GM03348 (cell line): ENCODE data around the gene PAK3.

Experiments used
- DNase-seq: peaks from one replicate; pipeline ENCODE4 v3.0.0; 2012; ENCODE audit warnings: low spot score

The PAK3 gene

DNA sequence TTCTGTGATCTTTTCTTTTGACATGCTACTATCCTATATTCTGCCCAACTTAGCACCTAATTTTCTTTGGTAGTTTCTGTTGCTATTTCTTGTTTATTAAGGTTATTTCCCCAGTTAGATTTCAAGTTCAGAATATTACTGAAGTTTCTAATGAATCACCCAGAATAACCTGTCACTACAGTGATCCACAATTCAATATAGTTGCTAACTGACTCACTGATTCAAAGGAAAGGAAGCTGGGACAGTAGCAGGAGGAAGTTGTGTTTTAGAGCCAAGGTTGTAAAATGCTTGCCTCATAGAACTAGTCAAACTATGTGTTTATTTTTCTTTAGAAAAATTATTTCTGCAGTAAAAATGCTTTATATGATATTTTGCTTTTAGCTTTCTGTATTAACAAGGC is 37.4 kb downstream of the PAK3 start:
- peak; percentile 2 for DNase-seq

DNA sequence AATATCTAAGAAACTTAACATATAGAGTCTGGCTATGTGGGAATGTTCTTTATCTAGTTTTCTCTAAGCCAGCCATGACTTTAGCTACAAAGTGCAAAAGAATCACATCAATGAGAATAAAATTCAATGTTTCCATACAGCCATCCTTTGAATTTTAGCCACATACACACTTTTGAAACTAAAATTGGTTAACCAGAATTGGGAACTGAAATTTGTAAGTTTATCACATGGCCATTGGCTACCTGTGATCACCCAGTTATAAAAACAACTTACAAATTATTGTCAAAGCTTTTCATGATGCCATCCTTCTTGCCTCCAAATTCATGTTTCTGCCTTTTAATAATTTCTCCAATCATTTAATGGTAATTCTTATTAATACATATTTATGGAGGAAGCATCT is 49.9 kb downstream of the PAK3 start:
- DNase-seq = no peak

DNA sequence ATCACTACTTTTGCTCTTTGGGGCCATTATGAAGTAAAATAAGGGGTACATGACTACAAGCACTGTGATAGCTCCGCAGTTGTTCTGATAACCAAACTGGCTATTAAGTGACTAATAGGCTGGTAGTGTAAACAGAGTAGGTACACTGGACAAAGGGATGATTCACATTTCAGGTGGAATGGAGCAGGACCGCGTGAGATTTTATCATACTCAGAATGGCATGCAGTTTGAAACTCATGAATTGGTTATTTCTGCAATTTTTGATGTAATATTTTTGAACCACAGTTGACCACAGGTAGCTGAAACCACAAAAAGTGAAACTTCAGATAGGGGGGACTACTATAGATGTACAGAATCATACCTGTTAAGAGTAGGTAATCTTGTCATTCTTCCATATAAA is 55.8 kb downstream of the PAK3 start:
- no peak for DNase-seq

DNA sequence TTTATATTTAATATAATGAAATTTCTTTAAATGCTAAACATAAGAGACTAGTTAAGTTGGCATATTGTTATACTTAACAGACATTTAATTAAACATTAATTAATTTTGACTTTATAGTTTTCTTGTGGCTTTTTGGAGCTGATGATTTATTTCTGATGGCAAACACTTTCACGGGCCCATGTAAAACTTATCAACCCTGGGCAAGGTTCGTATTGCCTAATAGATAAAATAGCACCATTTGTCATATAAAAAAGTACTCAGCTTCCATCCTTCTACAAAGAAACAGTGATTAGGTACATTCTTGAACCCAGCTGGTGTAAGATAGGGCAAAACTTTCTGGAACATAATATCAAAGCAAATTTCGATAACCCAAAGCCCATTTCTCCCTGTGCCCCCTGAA is 63.2 kb downstream of the PAK3 start:
- no peak for DNase-seq

DNA sequence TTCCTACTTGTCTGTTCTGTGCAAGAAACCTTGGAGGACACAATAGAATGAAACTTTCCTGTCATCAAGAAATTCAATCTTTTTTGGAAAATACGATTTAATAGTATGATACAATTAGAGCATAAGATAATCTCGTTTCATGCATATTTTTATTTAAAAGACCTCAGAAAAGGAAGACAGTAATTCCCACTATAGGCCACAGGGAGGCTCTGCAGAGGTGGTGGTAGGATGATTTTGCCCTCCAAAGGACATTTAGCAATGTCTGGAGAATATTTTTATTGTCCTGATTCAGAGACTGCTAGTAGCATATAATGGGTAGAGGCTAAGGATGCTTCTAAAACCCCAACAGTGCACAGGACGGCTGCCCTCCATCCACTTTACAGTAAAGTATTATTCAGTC is 68.7 kb downstream of the PAK3 start:
- DNase-seq = peak; percentile 12

DNA sequence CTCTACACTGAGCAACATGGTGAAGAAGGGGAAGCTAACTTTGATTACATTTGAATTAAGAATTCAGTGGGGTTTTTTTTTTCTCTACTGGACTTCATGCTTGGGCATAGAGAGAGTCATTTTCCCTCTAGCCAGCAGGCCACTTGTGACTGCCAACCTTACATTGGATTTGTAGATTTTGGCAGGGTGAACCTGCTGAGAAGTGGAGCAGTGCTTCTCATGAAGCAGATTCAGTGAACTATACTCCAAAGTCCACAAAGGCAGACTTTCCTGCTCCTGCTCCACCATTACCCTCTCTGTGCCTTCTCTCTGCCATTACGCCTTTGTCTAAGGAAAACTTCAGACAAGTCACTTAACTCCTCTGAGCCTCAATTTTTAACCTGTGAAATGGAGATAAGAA is 69.9 kb downstream of the PAK3 start:
- DNase-seq = no peak

DNA sequence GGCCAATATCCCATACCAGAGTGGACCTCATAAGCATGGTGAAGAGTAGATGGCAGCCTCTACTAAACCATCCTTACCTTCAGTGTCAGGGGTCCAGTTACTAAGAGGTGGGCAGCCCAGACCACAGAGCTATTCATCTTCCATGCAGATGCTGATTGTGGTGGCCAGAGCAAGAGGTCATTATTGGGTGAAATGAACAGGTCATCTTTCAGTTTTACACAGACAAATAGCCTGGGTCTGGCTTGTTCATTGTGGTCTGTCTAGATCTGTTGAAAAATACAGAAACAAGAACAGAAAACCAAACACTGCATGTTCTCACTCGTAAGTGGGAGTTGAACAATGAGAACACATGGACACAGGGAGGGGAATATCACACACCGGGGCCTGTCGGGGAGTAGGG is 71.3 kb downstream of the PAK3 start:
- DNase-seq = no peak

DNA sequence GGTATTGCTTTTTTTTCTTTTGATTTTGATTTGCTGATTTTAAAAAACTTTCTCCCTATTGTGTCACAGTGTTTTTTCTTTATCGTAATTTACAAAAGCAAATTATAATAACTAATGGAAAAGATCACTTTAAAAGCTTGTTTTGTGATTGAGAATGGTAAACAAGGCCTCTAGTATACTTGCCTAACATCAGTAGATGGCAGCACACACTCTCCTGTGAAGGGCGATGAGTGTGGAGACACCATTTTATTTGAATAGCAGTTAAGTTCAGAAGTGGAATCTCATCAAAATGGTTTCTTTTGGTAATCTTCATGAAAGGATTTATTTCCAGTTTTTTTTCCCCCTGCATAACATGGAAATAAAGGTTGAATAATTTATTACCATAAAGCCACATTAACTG is 72.3 kb downstream of the PAK3 start:
- peak; percentile 5 for DNase-seq

DNA sequence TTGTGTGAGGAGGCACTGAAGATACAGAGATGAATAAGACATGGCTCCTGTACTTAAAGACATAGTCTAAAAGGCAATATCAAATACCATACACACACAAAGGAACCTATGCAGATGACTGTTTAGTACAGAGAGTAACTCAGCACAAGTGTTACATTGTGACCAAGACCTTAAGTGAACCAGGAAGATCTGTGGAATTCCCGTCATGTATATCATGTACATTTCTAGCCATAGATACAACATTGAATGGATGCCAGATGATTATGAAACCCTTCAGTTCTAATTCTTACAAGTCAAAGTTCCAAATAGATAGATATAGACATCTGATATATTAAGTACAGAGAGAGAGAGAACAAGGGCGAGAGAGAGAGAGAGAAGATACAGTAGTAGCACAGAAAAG is 73.2 kb downstream of the PAK3 start:
- no peak for DNase-seq

DNA sequence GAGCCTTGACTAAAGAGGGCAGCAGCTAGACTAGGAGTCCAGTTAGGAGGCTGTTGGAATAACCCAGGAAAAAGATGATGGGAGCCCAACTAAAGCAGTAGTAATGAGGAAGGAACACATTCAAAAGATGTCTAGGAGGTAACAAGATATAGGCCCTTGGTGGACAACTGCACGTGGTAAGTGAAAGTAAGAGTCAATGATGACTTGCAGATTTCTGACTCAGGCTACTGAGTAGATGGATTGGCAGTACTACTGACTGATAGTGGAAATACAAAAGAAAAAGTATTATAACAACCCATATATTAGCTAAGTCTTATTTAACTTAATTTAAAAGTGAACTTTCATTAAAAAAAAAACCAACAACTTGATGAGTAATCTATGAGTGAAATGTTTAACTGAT is 74.0 kb downstream of the PAK3 start:
- no peak for DNase-seq

DNA sequence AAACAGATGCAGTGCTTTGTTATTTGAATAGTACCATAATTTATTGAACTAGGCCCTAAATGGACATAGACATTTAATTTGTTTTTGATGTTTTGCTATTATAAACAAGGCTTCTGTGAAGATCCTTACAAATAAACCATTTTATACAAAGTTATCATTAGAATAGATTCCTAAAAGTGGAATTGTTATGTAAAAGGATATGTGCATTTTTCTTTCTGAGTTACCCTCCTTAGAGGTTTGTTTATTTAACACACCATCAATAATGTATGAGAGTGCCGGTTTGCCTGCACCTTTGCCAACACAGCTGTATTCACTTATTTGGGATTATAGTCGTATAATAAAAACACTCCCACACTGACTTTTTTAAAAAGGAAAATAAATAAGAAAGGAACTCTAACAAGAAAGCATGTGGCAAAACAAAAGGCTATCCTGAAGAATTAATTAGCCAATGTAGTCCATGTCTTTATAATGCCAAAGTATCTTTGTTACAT is 84.8 kb downstream of the PAK3 start:
- no peak for DNase-seq

DNA sequence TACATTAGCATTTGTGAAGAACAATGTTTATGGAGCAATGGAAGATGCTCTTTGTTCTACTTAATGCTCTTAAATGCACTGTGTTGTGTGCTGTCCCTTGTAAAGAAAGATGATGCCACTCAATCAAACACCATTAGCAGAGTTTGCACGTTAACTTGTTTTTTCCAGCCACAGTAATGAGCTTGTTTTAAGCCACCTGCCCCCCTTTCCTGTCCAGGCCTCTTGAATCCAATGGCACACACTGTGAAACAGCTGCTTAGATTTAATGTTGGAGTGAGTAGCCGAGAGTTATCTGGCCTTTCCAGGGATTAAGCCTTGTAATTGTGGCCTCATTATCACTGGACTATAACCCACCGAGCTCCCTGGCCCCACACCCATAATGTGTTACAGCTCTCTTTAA is 86.0 kb downstream of the PAK3 start:
- no peak for DNase-seq

DNA sequence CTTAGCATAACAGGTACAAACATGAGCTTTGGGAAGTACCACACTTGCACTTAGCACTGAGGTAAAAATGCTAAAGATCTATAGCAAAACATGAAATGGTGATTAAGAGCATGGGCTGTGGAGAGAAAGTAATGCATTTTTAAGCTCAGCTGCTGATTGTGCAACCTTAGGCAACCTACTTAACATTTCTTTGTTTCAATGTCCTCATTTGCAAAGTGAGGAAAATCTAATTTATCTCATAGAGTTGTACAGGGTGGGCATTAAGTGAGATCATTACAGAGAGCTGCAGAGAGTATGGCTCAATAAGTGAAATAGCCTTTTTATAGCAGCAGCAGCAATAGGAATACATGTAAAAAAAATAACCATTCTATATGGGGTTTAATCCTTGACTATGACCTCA is 87.0 kb downstream of the PAK3 start:
- no peak for DNase-seq

DNA sequence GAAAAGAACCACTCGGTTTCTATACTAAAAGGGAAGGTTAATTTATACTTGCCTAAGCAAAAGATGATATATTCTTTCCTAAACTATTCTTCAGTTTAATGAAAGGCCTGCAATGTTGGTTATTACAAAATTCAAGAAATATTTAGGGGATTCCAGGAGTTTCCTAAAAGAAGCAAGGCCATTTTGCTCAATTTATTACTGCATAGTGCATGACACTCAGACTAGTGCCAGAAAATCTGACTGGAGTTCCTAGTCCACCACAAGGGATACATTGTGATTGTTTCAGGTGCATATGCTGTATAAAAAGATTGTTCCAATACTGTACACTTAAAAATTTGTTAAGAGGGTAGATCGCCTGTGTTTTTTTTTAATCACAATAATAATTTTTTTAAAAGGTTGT is 95.6 kb downstream of the PAK3 start:
- DNase-seq = no peak

DNA sequence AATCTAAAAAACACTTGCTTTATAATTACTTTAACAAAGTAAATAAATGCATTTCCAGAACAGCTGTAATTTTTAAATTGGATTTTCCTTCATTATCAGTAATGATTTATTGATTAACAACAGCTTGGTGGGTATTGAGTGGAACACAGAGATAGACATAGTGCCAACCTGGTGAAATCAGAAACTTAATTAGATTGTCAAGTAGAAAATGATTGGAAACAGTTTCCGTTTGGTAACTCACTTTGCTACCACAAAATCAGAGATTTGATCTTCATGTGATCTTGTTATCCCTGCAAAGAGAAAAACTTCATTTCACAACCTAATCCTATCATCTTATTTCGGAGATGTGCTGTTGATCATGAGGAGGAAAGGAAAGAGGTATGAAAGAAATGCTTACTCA is 103.5 kb downstream of the PAK3 start:
- no peak for DNase-seq

DNA sequence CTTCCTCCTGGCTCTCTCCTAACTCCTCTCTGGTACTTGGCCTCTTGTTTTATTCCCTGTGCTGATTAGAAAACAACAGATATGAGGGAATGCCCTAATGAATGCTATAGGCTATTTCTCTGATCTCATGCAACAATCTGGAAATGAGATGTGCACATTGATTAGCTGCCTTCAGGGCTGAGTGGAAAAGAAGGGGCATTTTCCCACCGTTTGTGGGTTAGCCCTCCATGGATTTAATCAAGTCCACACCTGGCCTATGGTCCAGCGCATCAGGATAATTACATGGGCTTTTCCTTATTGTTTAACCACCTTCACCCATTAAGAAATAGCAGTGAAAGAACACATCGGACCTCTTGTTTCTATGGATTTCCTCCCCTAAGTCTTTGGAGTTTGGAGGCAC is 104.3 kb downstream of the PAK3 start:
- no peak for DNase-seq

DNA sequence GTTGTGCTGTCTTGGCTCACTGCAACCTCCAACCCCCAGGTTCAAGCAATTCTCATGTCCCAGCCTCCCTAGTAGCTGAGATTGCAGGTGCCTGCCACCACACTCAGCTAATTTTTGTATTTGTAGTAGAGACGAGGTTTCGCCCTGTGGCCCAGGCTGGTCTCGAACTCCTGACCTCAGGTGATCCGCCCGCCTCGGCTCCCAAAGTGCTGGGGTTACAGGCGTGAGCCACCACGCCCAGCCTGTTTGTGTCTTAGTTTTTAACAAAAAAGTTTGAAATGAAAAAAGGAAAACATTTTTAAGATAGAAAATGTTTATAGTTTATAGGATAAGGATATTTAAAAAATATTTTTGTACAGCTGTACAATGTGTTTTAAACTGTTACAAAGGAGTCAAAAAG is 111.9 kb downstream of the PAK3 start:
- no peak for DNase-seq

DNA sequence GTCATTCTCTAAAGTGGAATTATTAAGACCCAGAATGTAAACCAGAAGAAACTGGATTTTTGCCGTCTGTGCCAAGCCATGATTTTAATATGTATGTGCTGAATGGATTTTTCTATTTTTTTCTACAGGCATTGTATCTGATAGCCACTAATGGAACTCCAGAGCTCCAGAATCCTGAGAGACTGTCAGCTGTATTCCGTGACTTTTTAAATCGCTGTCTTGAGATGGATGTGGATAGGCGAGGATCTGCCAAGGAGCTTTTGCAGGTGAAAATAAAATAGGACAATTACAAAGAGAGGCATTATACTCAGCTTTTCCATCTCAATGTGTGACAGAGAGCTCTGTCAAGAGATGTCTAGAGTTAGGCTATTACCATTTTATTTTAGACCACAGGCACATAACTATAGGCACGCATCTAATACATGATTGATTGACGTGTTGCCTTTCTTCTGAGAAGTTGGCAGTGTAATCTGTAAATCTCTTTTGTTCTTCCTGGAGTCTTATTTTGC is 120.4 kb downstream of the PAK3 start:
- DNase-seq = no peak

DNA sequence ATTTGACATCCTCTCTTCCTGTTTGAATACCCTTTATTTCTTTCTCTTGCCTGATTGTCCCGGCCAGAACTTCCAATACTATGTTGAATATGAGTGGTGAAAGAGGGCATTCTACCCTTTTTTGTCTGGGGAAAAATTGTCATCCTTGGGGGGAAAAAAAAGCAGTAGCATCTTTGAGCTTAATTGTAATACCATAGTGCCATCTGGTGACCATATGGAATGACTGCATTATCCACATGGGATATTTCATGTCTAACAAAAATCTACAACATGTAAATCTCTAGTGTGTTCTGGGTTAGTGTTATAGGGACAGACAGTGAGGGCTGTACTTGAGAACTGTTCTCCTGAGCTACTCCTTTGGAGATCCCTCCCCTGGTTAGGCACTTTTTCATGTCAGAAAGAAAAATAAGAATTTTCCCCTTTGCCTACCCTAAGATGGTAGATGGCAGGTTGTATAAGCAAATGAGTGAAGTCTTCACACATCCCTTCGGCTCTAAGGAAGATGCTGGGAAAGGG is 148.3 kb downstream of the PAK3 start:
- DNase-seq = peak; percentile 27

DNA sequence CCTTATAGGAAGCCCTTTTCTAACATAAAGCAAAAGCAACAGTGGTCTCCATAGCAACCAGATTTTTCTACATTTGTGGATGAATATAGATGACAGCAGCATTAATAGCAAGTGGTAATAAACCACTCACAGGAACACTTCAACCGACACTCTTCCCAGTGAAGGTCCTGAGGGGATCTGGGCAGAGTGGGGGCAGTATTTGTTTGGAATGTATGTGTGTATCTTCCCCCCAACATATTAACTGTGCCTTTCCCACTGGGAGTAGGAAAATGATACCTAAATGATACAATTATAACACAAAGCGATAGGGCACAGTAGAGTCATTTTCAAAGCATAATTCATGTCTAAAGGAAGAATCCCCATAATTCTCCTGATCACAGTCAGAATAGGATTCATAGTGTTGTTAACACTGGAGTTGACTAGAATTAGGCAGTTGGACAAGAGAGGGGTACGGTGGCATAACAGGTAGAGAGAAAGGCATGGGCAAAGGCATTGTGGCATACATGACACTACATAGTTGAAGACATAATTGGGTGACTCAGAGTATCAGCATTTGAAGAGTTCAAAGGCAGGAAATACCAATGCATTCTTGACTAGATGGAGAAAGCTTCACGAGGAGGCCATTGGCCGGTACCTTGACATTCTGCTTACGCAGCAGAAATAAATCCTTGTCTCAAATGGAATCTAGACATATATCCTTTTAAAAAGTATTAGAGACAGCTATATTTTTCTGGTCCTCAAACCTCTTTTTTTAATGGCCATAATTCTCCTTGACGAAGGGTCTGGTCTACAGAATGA is 159.1 kb downstream of the PAK3 start:
- DNase-seq = no peak

DNA sequence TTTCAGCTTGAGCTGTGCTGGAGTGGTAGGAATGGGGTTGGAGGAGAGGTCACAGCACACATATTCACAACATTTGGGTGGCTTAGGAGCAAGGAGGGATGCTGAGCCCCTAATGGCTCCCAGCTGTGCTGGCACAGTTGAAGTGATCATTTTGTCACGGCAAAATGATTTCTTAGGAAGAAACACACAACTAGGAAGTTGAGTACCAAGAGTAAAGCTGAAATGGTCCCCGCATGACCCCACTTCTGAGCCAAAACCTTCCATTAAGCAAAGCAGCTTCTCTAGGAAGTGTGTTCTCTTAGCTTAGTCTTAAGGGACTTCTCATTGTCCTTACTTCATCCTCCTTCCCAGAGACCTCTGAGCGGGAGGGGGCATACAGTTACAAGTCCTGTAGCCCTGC is 161.7 kb downstream of the PAK3 start:
- DNase-seq = no peak

DNA sequence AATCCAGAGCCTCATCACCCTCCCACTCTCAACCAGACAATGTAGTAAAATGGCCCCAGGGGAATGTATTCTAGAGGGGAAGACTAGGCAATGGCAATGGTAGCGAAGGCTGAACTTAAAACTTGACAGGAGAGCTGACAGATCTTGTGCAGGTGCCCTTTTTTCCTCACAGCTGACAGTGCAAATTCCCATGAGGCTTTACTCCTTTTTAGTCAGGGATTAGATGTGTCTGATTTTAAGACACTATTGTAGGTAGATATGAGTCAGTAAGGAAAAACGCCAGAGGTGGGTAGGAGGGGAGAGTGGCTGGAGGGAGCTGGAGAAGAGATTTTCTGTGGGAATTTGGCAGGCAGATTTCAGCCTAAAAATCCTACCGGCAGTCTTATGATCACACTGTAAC is 163.6 kb downstream of the PAK3 start:
- DNase-seq = no peak

DNA sequence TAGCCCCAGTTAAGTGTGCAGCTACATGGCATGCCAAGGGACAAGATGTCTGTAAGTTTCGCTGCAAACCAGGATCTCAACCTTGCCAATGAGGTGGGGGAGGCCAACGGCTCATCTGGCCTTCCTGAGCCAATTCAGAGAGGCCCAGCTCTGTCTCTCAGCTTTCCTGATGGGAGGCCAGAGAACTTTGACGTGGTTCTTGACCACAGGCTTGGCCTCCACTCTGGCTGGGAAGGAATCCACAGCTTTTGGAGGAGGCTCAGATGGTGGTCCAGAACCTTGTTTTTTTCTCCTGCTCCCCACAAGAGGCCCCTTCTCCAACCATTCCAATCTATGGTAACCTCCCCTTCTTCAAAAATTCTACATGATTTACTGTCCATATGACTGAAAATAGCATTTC is 164.5 kb downstream of the PAK3 start:
- no peak for DNase-seq

DNA sequence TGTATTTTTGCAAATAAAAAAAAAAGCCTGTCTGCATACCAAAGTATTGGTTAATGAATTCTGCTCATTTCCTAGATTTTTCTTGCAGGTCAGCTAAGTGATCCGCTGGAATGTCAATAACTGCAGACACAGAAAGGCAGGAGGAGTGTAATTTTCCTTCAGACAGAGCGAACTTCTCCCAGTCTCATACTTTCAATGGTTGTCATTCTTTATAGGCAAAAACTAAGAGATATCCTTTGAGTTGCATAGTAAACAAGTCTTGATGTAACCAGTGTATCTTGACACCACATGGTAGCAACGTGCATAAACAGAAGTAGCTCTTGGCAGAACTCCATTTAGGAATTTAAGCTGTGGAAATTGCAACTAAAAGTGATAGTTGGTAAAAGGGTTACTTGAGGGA is 166.1 kb downstream of the PAK3 start:
- peak; percentile 7 for DNase-seq
